GM19324 (cell line): ENCODE measurements around the gene EIF4G2.
A peak's percentile ranks its signal among the peaks of the same experiment; 100 is the strongest.
"Not testable (repeated sequence)": the region's sequence is repeated elsewhere in the genome, so short reads cannot be mapped to it uniquely, and the experiment has no call there.

ENCODE experiments used
- ATAC-seq: cut with Tn5 transposase; IDR thresholded peaks from one replicate; pipeline ENCODE4 v1.9.1; 2021; ENCODE audit warnings: mild to moderate bottlenecking, moderate library complexity; ENCODE audit not compliant: unreplicated experiment, low FRiP score

The EIF4G2 gene

GRCh38 chr11:10808553-10809372 lies at the start of gene EIF4G2:
Gene EIF4G2, minus strand, starts transcription at chr11:10808926.
- ATAC-seq, result peak; percentile 96

GRCh38 chr11:10857709-10858438 lies 49.1 kb upstream of the EIF4G2 start, which contains the start of gene ZBED5:
Gene ZBED5, minus strand, starts transcription at chr11:10858053. Its CDS starts 3,108 bp downstream, at chr11:10854945.
- peak; percentile 95 for ATAC-seq

GRCh38 chr11:10857459-10857708 lies 48.7 kb upstream of the EIF4G2 start:
- peak; percentile 23 for ATAC-seq

- no peak for ATAC-seq
These were observed 48.1 kb upstream of the EIF4G2 start for GRCh38 chr11:10856689-10857458.

- no peak for ATAC-seq
These were observed 46.6 kb upstream of the EIF4G2 start for GRCh38 chr11:10855295-10855694.

GRCh38 chr11:10847960-10848860 lies 39.5 kb upstream of the EIF4G2 start:
- no peak for ATAC-seq

GRCh38 chr11:10846660-10847059 lies 37.9 kb upstream of the EIF4G2 start:
- ATAC-seq, result no peak

- no peak for ATAC-seq
These were observed 36.9 kb upstream of the EIF4G2 start for GRCh38 chr11:10845589-10845988.

GRCh38 chr11:10844796-10845195 lies 36.1 kb upstream of the EIF4G2 start:
- ATAC-seq, result no peak

- no peak for ATAC-seq
These were observed 35.6 kb upstream of the EIF4G2 start for GRCh38 chr11:10844356-10844755.

- no peak for ATAC-seq
These were observed 30.2 kb upstream of the EIF4G2 start for GRCh38 chr11:10838881-10839280.

- ATAC-seq, result no peak
These were observed 29.4 kb upstream of the EIF4G2 start for GRCh38 chr11:10838083-10838482.

GRCh38 chr11:10836884-10837283 lies 28.2 kb upstream of the EIF4G2 start:
- not testable (repeated sequence) for ATAC-seq

- no peak for ATAC-seq
These were observed 20.4 kb upstream of the EIF4G2 start for GRCh38 chr11:10829139-10829538.

GRCh38 chr11:10828402-10828801 lies 19.7 kb upstream of the EIF4G2 start:
- ATAC-seq, result no peak

GRCh38 chr11:10824888-10825287 lies 16.2 kb upstream of the EIF4G2 start:
- peak; percentile 53 for ATAC-seq

GRCh38 chr11:10823152-10823579 lies 14.4 kb upstream of the EIF4G2 start:
- ATAC-seq, result no peak

- ATAC-seq, result not testable (repeated sequence)
These were observed 13.8 kb upstream of the EIF4G2 start for GRCh38 chr11:10822491-10822890.

- ATAC-seq, result no peak
These were observed 9.9 kb upstream of the EIF4G2 start for GRCh38 chr11:10818594-10818993.

- no peak for ATAC-seq
These were observed 5.2 kb upstream of the EIF4G2 start for GRCh38 chr11:10813945-10814344.
